ENCODE data around the gene TCP11L1. TPM values are rescaled to one million over a fixed set of nuclear protein-coding genes. Genes with fewer than 3 reads are reported as not detected.
A peak's percentile ranks its signal among the peaks of the same experiment; 100 is the strongest.

The TCP11L1 gene
- total and polyA plus RNA-seq, 2 donors (not counting 1 experiment from before 2014, with no cell fraction given), result 24.1 to 30.2 TPM

GRCh38 chr11:33016654-33017053 is 22.7 kb upstream of the TCP11L1 start:
- Histone ChIP-seq H3K9me3 (ENCODE audit: control insufficient read depth, insufficient read depth, low read depth, low read length) (no peaks in the 10 kb centered on the region), H4K20me1 (ENCODE audit: control insufficient read depth, extremely low read depth, insufficient read depth, low read length) (no peaks in the 10 kb centered on the region), H3K4me1 (ENCODE audit: control insufficient read depth, extremely low read depth, insufficient read depth, low read length) (no peaks in the 10 kb centered on the region), H3K27ac (ENCODE audit: insufficient read depth, low read length) (no peak overlapping the region), H3K79me2 (ENCODE audit: control insufficient read depth, insufficient read depth, low read length) (peaks cover 3% of the 10 kb centered on the region), H3K4me3 (replicated peaks in 1 of 4; ENCODE audit: control extremely low read depth in 1 of 4, insufficient read depth in 1 of 4, low read depth in 3 of 4, low read length in 4 of 4) (peak overlapping the region; percentile 41 to 76 (median 64)), H3K9ac (ENCODE audit: insufficient read depth, low read length) (no peak overlapping the region), H3K36me3 (ENCODE audit: control insufficient read depth, insufficient read depth, low read length) (no peaks in the 10 kb centered on the region), H2AFZ (ENCODE audit: low read length) (no peak overlapping the region), H3K4me2 (ENCODE audit: extremely low read depth, insufficient read depth, low read length) (peak overlapping the region; percentile 76), H3K27me3 (ENCODE audit: control insufficient read depth, insufficient read depth, low read length) (no peaks in the 10 kb centered on the region)
- no peak for DNase-seq (ENCODE audit: low read depth in 2 of 2)
- no peak for TF ChIP-seq CTCF (conservative IDR thresholded peaks at IDR 0.05 in 1 of 2, IDR thresholded peaks at IDR 0.05 in 1 of 2; ENCODE audit: low read depth in 1 of 2, low read length in 2 of 2)
- TF ChIP-seq EZH2 (IDR thresholded peaks at IDR 0.05; ENCODE audit: low read length, missing control alignments), result no peak

- H3K9me3 ChIP-seq (ENCODE audit: control insufficient read depth, insufficient read depth, low read depth, low read length), result no peaks in the 10 kb centered on the region
- peak overlapping the region; percentile 76 for H3K4me2 ChIP-seq (ENCODE audit: extremely low read depth, insufficient read depth, low read length)
- H3K4me1 ChIP-seq (ENCODE audit: control insufficient read depth, extremely low read depth, insufficient read depth, low read length), result no peaks in the 10 kb centered on the region
- TF ChIP-seq CTCF (conservative IDR thresholded peaks at IDR 0.05 in 1 of 2, IDR thresholded peaks at IDR 0.05 in 1 of 2; ENCODE audit: low read depth in 1 of 2, low read length in 2 of 2) (no peak), EZH2 (IDR thresholded peaks at IDR 0.05; ENCODE audit: low read length, missing control alignments) (no peak)
- no peak overlapping the region for H2AFZ ChIP-seq (ENCODE audit: low read length)
- DNase-seq (ENCODE audit: low read depth in 2 of 2), result no peak
- no peak overlapping the region for H3K4me3 ChIP-seq (replicated peaks in 1 of 4; ENCODE audit: control extremely low read depth in 1 of 4, insufficient read depth in 1 of 4, low read depth in 3 of 4, low read length in 4 of 4)
- peaks cover 3% of the 10 kb centered on the region for H3K79me2 ChIP-seq (ENCODE audit: control insufficient read depth, insufficient read depth, low read length)
- H3K27ac ChIP-seq (ENCODE audit: insufficient read depth, low read length), result no peak overlapping the region
- no peaks in the 10 kb centered on the region for H3K27me3 ChIP-seq (ENCODE audit: control insufficient read depth, insufficient read depth, low read length)
- H3K36me3 ChIP-seq (ENCODE audit: control insufficient read depth, insufficient read depth, low read length), result no peaks in the 10 kb centered on the region
- H3K9ac ChIP-seq (ENCODE audit: insufficient read depth, low read length), result no peak overlapping the region
- no peaks in the 10 kb centered on the region for H4K20me1 ChIP-seq (ENCODE audit: control insufficient read depth, extremely low read depth, insufficient read depth, low read length)
Observed at GRCh38 chr11:33017478-33017877, 21.9 kb upstream of the TCP11L1 start.

- no peaks in the 10 kb centered on the region for H3K4me1 ChIP-seq (ENCODE audit: control insufficient read depth, extremely low read depth, insufficient read depth, low read length)
- H3K9me3 ChIP-seq (ENCODE audit: control insufficient read depth, insufficient read depth, low read depth, low read length), result no peaks in the 10 kb centered on the region
- no peak overlapping the region for H3K9ac ChIP-seq (ENCODE audit: insufficient read depth, low read length)
- no peak overlapping the region for H3K4me2 ChIP-seq (ENCODE audit: extremely low read depth, insufficient read depth, low read length)
- H4K20me1 ChIP-seq (ENCODE audit: control insufficient read depth, extremely low read depth, insufficient read depth, low read length), result no peaks in the 10 kb centered on the region
- peaks cover 3% of the 10 kb centered on the region for H3K79me2 ChIP-seq (ENCODE audit: control insufficient read depth, insufficient read depth, low read length)
- no peaks in the 10 kb centered on the region for H3K27me3 ChIP-seq (ENCODE audit: control insufficient read depth, insufficient read depth, low read length)
- no peak for DNase-seq (ENCODE audit: low read depth in 2 of 2)
- H3K4me3 ChIP-seq (replicated peaks in 1 of 4; ENCODE audit: control extremely low read depth in 1 of 4, insufficient read depth in 1 of 4, low read depth in 3 of 4, low read length in 4 of 4), result no peak overlapping the region
- no peak overlapping the region for H2AFZ ChIP-seq (ENCODE audit: low read length)
- TF ChIP-seq CTCF (conservative IDR thresholded peaks at IDR 0.05 in 1 of 2, IDR thresholded peaks at IDR 0.05 in 1 of 2; ENCODE audit: low read depth in 1 of 2, low read length in 2 of 2) (no peak), EZH2 (IDR thresholded peaks at IDR 0.05; ENCODE audit: low read length, missing control alignments) (no peak)
- no peak overlapping the region for H3K27ac ChIP-seq (ENCODE audit: insufficient read depth, low read length)
- no peaks in the 10 kb centered on the region for H3K36me3 ChIP-seq (ENCODE audit: control insufficient read depth, insufficient read depth, low read length)
Observed at GRCh38 chr11:33017965-33018364, 21.4 kb upstream of the TCP11L1 start.
